Measurements from ENCODE around the gene RSPRY1.

DNA sequence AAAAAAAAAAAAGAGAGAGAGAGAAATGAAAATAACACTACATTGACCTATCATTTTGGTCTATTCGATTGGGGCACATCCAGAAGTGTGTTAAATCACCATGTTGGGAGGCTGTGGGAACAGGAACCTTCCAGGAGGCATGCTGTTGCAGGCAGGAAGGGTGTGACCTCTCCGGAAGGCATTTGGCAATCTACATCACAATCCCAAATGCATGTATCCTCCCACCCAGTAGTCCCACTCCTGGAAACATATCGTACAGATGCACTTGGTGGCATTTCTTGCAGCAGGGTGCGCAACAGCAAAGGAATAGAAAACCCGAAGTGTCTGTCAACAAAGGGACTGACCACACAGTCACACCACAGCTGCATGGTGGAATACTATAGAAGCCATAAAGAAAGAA is 90.5 kb downstream of the RSPRY1 start:
- TF ChIP-seq, protein P1, sequence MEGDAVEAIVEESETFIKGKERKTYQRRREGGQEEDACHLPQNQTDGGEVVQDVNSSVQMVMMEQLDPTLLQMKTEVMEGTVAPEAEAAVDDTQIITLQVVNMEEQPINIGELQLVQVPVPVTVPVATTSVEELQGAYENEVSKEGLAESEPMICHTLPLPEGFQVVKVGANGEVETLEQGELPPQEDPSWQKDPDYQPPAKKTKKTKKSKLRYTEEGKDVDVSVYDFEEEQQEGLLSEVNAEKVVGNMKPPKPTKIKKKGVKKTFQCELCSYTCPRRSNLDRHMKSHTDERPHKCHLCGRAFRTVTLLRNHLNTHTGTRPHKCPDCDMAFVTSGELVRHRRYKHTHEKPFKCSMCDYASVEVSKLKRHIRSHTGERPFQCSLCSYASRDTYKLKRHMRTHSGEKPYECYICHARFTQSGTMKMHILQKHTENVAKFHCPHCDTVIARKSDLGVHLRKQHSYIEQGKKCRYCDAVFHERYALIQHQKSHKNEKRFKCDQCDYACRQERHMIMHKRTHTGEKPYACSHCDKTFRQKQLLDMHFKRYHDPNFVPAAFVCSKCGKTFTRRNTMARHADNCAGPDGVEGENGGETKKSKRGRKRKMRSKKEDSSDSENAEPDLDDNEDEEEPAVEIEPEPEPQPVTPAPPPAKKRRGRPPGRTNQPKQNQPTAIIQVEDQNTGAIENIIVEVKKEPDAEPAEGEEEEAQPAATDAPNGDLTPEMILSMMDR (IDR thresholded peaks at IDR 0.05), result no peak
- TF ChIP-seq POLR2A (IDR thresholded peaks at IDR 0.05), result no peak

Data from uterus (tissue), 2 donors.